RWPE2 (cell line): ENCODE data around the gene WDR1.

Experiments
- ATAC-seq: fragments of 200-7000 bp; cut with Tn5 transposase; 3 replicates; pipeline ENCODE4 v1.9.1; 2021; ENCODE audit warnings: low read depth
- DNase-seq: peaks from one replicate; pipeline ENCODE4 v3.0.0-alpha.2; 2020; ENCODE audit warnings: low spot score
- H3K27ac ChIP-seq: fragments of 450-650 bp; 2 replicates; pipeline ENCODE4 v1.5.1; 2017; ENCODE audit warnings: mild to moderate bottlenecking; ENCODE audit not compliant: poor library complexity, severe bottlenecking
- H3K27me3 ChIP-seq: fragments of 250-450 bp; sonication (Bioruptor Pico); 2 replicates; pipeline ENCODE4 v1.5.1; 2021; ENCODE audit warnings: mild to moderate bottlenecking, moderate library complexity; ENCODE audit not compliant: insufficient read depth, poor library complexity, severe bottlenecking
- H3K36me3 ChIP-seq: fragments of 250-450 bp; sonication (Bioruptor Pico); 2 replicates; pipeline ENCODE4 v1.5.1; 2020; ENCODE audit warnings: low read depth, mild to moderate bottlenecking, moderate library complexity
- H3K4me1 ChIP-seq: fragments of 250-450 bp; sonication (Bioruptor Pico); 2 replicates; pipeline ENCODE4 v1.5.1; 2021; ENCODE audit warnings: mild to moderate bottlenecking, moderate library complexity; ENCODE audit not compliant: insufficient read depth, poor library complexity, severe bottlenecking
- H3K4me3 ChIP-seq: fragments of 250-450 bp; sonication (Bioruptor Pico); 2 replicates; pipeline ENCODE4 v1.5.1; 2021; ENCODE audit warnings: mild to moderate bottlenecking, moderate library complexity; ENCODE audit not compliant: severe bottlenecking
- H3K9me3 ChIP-seq: fragments of 250-450 bp; sonication (Bioruptor Pico); 2 replicates; pipeline ENCODE4 v1.5.1; 2021; ENCODE audit warnings: mild to moderate bottlenecking, moderate library complexity; ENCODE audit not compliant: severe bottlenecking
- CTCF ChIP-seq: fragments of 450-650 bp; IDR thresholded peaks from one replicate; pipeline ENCODE4 v1.5.1; 2017; ENCODE audit warnings: mild to moderate bottlenecking, moderate library complexity; ENCODE audit not compliant: poor library complexity, severe bottlenecking

Gene WDR1

GRCh38 chr4:10104991-10105276 lies 11.7 kb downstream of the WDR1 start:
- TF ChIP-seq CTCF = no peak
- Histone ChIP-seq H3K36me3 (peaks cover 81% of the 10 kb centered on the region), H3K4me1 (peaks cover 55% of the 10 kb centered on the region), H3K9me3 (no peaks in the 10 kb centered on the region), H3K27me3 (no peaks in the 10 kb centered on the region), H3K4me3 (no peak overlapping the region), H3K27ac (peak overlapping the region; percentile 87)
- ATAC-seq = no peak
- DNase-seq = no peak

- H3K9me3 ChIP-seq = no peaks in the 10 kb centered on the region
- H3K27me3 ChIP-seq = no peaks in the 10 kb centered on the region
- no peak for ATAC-seq
- H3K4me3 ChIP-seq = no peak overlapping the region
- H3K36me3 ChIP-seq = peaks cover 81% of the 10 kb centered on the region
- peaks cover 51% of the 10 kb centered on the region for H3K4me1 ChIP-seq
- no peak for TF ChIP-seq CTCF
- peak overlapping the region; percentile 87 for H3K27ac ChIP-seq
- no peak for DNase-seq
These were observed 12.2 kb downstream of the WDR1 start for GRCh38 chr4:10104211-10104990.

GRCh38 chr4:10102474-10103332 lies 13.9 kb downstream of the WDR1 start:
- peaks cover 77% of the 10 kb centered on the region for H3K36me3 ChIP-seq
- H3K27me3 ChIP-seq = no peaks in the 10 kb centered on the region
- DNase-seq = no peak
- H3K4me1 ChIP-seq = peaks cover 52% of the 10 kb centered on the region
- no peak for TF ChIP-seq CTCF
- H3K27ac ChIP-seq = peak overlapping the region; percentile 88
- H3K4me3 ChIP-seq = no peak overlapping the region
- ATAC-seq = no peak
- H3K9me3 ChIP-seq = no peaks in the 10 kb centered on the region

GRCh38 chr4:10101671-10102473 lies 14.7 kb downstream of the WDR1 start:
- DNase-seq (no peak), ATAC-seq (no peak)
- H3K9me3 ChIP-seq = no peaks in the 10 kb centered on the region
- H3K36me3 ChIP-seq = peaks cover 79% of the 10 kb centered on the region
- H3K4me1 ChIP-seq = peaks cover 53% of the 10 kb centered on the region
- H3K27ac ChIP-seq = peak overlapping the region; percentile 88
- H3K27me3 ChIP-seq = no peaks in the 10 kb centered on the region
- no peak overlapping the region for H3K4me3 ChIP-seq
- TF ChIP-seq CTCF = no peak
